Sigmoid colon (tissue), 7 donors: ENCODE results near the gene GOLGA6L10. TPM values are rescaled to one million over a fixed set of nuclear protein-coding genes. Genes with fewer than 3 reads are reported as not detected.
"Not testable (repeated sequence)": the region's sequence is repeated elsewhere in the genome, so short reads cannot be mapped to it uniquely, and the experiment has no call there.

Experiments
- DNase-seq: peaks from one replicate; pipeline ENCODE4 v3.0.0-alpha.2; 2019
- H3K27ac ChIP-seq, 4 donors: fragments of 200-600 bp; sonication (generic); one replicate each; pipeline ENCODE4 v1.5.1; 2016 to 2019; ENCODE audit warnings: mild to moderate bottlenecking in 1 of 4
- H3K27me3 ChIP-seq, 3 donors: fragments of 200-600 bp; sonication (generic); one replicate each; pipeline ENCODE4 v1.5.1; 2019; ENCODE audit warnings: mild to moderate bottlenecking in 1 of 3
- H3K36me3 ChIP-seq, 4 donors: fragments of 200-600 bp; sonication (generic); one replicate each; pipeline ENCODE4 v1.5.1; 2016 to 2019
- H3K4me1 ChIP-seq, 4 donors: fragments of 200-600 bp; sonication (generic); one replicate each; pipeline ENCODE4 v1.5.1; 2017 to 2019
- H3K4me3 ChIP-seq, 4 donors: fragments of 200-600 bp; sonication (generic); one replicate each; pipeline ENCODE4 v1.5.1; 2017 to 2019; ENCODE audit warnings: mild to moderate bottlenecking in 2 of 4, moderate library complexity in 1 of 4
- H3K9me3 ChIP-seq, 4 donors: fragments of 200-600 bp in 3 of 4; sonication (generic) in 3 of 4; one replicate each; pipeline versions ENCODE4 v1.5.1 to v1.6.1; 2013 to 2019
- EP300 ChIP-seq, 4 donors: sonication (generic); formaldehyde crosslinking; IDR thresholded peaks; one replicate each; pipeline ENCODE4 v1.6.1; 2017; ENCODE audit warnings: antibody characterized with exemption in 4 of 4
- POLR2A ChIP-seq, 2 donors: fragments of 450-650 bp; IDR thresholded peaks; one replicate each; pipeline ENCODE4 v1.6.1; 2016; ENCODE audit warnings: antibody characterized with exemption in 2 of 2, mild to moderate bottlenecking in 2 of 2, moderate library complexity in 2 of 2
- POLR2AphosphoS5 ChIP-seq, 4 donors: sonication (generic); formaldehyde crosslinking; IDR thresholded peaks; one replicate each; pipeline ENCODE4 v1.6.1; 2017; ENCODE audit warnings: antibody characterized with exemption in 4 of 4
- WGBS, 2 donors: extraction: QIAGEN DNeasy Blood & Tissue Kit; methylation state at CpG; one replicate each; pipeline ENCODE4 v1.1.7; 2013; 5-methylcytosine and 5-hydroxymethylcytosine counted together
- intact Hi-C: fragments of 100-400 bp; cut with DNase I; formaldehyde crosslinking; loops from one replicate; pipeline ENCODE4 v1.15.1; 2023
- polyA plus RNA-seq, 3 donors: library from polyadenylated mRNA; stranded (reverse); fragments of 200-250 nt; gene quantifications; one replicate each; pipeline ENCODE4 v1.2.3, GENCODE V29; 2013
- total RNA-seq, 4 donors: library from RNA; depleted of rRNA; stranded (reverse); fragments of >200 nt; gene quantifications; one replicate each; pipeline ENCODE4 v1.1.0, GENCODE V29; 2016
- TF ChIP-seq, protein P1 (sequence below), 4 experiments: fragments of 450-650 bp in 3 of 4; fragments of 200-600 bp in 1 of 4; IDR thresholded peaks; one replicate each; pipeline ENCODE4 v1.5.1; 2016 to 2019; ENCODE audit warnings: antibody characterized with exemption in 4 of 4, mild to moderate bottlenecking in 3 of 4, moderate library complexity in 2 of 4
- donor health status: healthy with polysubstance abuse.
- donor health status: Bipolar disorder and iron deficiency.
- donor health status: healthy.

Gene GOLGA6L10
- total and polyA plus RNA-seq, 7 donors = 0.60 to 3.0 (median 1.8) TPM

DNA sequence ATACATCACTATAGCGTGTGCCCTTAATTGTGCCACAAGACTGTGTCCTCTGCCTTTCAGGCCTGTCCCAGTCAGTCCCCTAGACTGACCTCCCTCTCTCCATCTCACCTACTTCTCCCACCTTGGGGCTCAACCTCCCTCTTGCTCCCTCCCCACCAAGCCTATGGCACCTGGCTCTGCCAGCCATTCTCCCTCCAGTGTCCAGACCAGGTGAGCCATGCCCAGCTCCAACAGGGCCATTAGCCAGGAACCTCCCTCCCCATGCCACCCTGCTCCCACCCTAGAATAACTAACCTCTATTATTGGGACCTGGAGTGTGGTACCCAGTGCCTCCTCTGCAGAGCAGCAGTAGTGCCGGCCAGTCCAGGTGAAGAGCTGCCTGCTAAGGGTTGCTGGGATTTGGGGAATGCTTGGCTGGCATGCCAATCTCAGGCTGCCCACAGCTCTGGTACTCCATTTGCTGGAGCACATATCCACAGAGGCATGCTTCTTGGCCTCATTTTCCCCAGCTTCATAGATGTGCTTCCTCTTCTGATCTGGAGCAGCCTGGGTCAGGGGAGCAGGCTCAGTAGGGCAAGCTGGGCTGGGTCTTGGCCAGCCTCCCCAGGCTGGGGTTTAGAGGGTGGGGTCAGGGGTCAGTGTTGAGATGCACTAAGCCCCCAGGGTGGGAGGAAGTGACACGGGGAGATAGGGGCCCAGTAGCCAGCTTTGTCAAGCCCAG is 47.8 kb downstream of the GOLGA6L10 start:
- H3K9me3 ChIP-seq = no peaks in the 10 kb centered on the region
- peaks cover 0 to 6% (median 6%) of the 10 kb centered on the region in 3 donors for H3K27me3 ChIP-seq
- no peaks in the 10 kb centered on the region for H3K4me1 ChIP-seq
- no peaks in the 10 kb centered on the region for H3K36me3 ChIP-seq
- intact Hi-C loops = no loop called here
- 78 to 88% methylated on average over 3 of the region's 3 CpGs for whole genome bisulfite sequencing, 2 donors
- H3K4me3 ChIP-seq = no peak overlapping the region
- DNase-seq = no peak
- H3K27ac ChIP-seq = no peak overlapping the region
- TF ChIP-seq POLR2A (IDR thresholded peaks at IDR 0.05) (no peak), EP300 (IDR thresholded peaks at IDR 0.05) (no peak), POLR2AphosphoS5 (IDR thresholded peaks at IDR 0.05) (no peak)
- TF ChIP-seq, protein P1, sequence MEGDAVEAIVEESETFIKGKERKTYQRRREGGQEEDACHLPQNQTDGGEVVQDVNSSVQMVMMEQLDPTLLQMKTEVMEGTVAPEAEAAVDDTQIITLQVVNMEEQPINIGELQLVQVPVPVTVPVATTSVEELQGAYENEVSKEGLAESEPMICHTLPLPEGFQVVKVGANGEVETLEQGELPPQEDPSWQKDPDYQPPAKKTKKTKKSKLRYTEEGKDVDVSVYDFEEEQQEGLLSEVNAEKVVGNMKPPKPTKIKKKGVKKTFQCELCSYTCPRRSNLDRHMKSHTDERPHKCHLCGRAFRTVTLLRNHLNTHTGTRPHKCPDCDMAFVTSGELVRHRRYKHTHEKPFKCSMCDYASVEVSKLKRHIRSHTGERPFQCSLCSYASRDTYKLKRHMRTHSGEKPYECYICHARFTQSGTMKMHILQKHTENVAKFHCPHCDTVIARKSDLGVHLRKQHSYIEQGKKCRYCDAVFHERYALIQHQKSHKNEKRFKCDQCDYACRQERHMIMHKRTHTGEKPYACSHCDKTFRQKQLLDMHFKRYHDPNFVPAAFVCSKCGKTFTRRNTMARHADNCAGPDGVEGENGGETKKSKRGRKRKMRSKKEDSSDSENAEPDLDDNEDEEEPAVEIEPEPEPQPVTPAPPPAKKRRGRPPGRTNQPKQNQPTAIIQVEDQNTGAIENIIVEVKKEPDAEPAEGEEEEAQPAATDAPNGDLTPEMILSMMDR (IDR thresholded peaks at IDR 0.05) = no peak

DNA sequence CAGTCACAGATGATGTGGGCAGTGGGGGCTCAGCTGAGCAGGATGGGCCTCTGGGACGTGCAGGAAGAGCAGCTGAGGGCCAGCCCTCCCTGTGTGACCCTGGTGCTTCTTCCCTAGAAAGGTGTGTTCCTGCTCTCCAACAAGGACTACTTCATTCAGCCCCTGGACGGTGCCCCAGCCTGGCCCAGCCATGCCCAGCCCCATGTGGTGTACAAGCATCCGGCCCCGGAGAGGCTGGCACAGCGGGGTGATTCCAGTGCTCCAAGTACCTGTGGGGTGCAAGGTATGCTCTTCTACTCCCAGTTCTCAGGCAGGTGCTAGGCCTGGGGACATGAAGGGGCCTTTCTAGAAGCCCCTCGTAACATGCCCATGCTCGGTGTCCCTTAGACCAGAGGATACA is 48.4 kb downstream of the GOLGA6L10 start:
- H3K4me1 ChIP-seq = no peaks in the 10 kb centered on the region
- WGBS, 2 donors = 93 to 95% methylated on average over 7 of the region's 7 CpGs
- TF ChIP-seq EP300 (IDR thresholded peaks at IDR 0.05) (no peak), POLR2A (IDR thresholded peaks at IDR 0.05) (no peak)
- TF ChIP-seq, protein P1 (IDR thresholded peaks at IDR 0.05) = no peak
- no peak overlapping the region for H3K4me3 ChIP-seq
- intact Hi-C loops = no loop called here
- H3K36me3 ChIP-seq = no peaks in the 10 kb centered on the region
- DNase-seq = peak; percentile 38
- H3K27ac ChIP-seq = no peak overlapping the region
- no peaks in the 10 kb centered on the region for H3K9me3 ChIP-seq
- H3K27me3 ChIP-seq = peaks cover 0 to 6% (median 6%) of the 10 kb centered on the region in 3 donors

DNA sequence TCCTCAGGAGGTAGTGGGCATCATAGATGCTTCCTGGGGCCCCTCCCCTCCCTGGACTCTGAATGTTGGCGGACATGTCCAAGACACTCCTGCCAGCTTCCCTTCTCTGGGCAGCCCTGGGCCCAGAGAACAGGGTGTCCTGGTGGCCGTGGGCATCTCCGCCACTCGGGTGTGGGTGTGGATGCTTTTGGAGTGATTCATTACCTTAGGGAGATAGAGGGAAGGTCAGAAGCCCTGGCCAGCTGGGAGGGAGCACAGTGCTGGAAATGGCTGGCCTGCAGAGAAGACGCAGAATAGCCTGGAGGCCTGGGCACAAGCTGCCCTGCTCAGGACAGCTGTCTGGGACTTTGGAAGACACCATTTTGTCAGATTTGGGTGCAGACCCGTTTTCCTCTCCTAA is 48.9 kb downstream of the GOLGA6L10 start:
- H3K27me3 ChIP-seq, intact Hi-C loops, H3K4me3 ChIP-seq, H3K36me3 ChIP-seq, H3K4me1 ChIP-seq, DNase-seq, H3K27ac ChIP-seq, H3K9me3 ChIP-seq: not testable (repeated sequence)
- WGBS, 2 donors = 79 to 87% methylated on average over 6 of the region's 6 CpGs

DNA sequence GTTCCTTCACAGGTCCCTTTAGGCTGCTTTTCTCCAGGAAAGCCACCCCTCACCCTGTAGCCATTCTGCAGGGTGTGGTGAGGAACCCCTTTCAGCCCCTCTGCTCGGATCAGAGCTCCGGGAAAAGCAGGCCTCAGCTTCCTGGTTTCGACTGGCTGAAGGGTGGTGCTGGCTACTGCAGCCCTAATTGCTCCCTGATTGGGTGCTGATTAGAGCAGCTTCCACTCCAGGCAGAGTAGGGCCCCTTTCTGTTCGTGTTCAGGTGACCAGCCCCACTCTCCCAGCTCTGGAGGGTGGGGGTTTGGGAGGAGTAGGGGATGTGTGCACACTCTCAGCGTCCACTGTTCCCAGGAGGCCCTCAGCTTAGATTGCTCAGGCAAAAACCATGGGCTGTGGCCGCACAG is 49.8 kb downstream of the GOLGA6L10 start:
- H3K27me3 ChIP-seq, intact Hi-C loops, DNase-seq, H3K4me1 ChIP-seq, H3K27ac ChIP-seq, H3K9me3 ChIP-seq, H3K36me3 ChIP-seq, H3K4me3 ChIP-seq: not testable (repeated sequence)
- WGBS, 2 donors = 27 to 72% methylated on average over 3 of the region's 6 CpGs

DNA sequence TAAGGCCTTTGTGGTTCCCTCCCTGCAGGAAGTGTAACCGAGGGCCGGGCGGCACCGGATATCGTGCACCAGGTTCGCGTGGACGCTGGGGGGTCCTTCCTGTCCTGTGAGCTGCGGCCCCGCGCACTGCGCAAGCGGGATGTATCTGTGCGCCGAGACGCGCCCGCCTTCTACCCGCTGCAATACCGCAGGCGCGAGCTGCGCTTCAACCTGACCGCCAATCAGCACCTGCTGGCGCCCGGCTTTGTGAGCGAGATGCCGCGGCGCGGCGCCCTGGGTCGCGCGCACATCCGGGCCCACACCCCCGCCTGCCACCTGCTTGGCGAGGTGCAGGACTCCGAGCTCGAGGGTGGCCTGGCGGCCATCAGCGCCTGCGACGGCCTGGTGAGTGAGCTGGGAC is 50.8 kb downstream of the GOLGA6L10 start:
- no peaks in the 10 kb centered on the region for H3K4me1 ChIP-seq
- intact Hi-C loops = no loop called here
- 32 to 57% methylated on average over 44 of the region's 44 CpGs for WGBS, 2 donors

More for the DNA sequence above, 50.8 kb downstream of the GOLGA6L10 start:
- TF ChIP-seq POLR2AphosphoS5 (IDR thresholded peaks at IDR 0.05) (no peak), EP300 (IDR thresholded peaks at IDR 0.05) (no peak), POLR2A (IDR thresholded peaks at IDR 0.05) (no peak)
- TF ChIP-seq, protein P1 (IDR thresholded peaks at IDR 0.05) = no peak
- no peak overlapping the region for H3K27ac ChIP-seq
- H3K36me3 ChIP-seq = no peaks in the 10 kb centered on the region
- no peak for DNase-seq
- H3K9me3 ChIP-seq = no peaks in the 10 kb centered on the region
- H3K27me3 ChIP-seq = peaks cover 0 to 6% (median 6%) of the 10 kb centered on the region in 3 donors
- no peak overlapping the region for H3K4me3 ChIP-seq
